OCI-LY7 (cell line): Measurements from ENCODE around the gene A2ML1.

Experiments
- CTCF ChIP-seq: fragments of 200-600 bp; sonication (generic); conservative IDR thresholded peaks from 2 replicates; pipeline ENCODE4 v1.5.1; 2014; ENCODE audit warnings: mild to moderate bottlenecking, antibody characterized with exemption, low read length, moderate library complexity, mixed read lengths
- EZH2phosphoT487 ChIP-seq: fragments of 200-600 bp; sonication (generic); IDR thresholded peaks from 2 replicates; pipeline ENCODE4 v1.6.1; 2018; ENCODE audit warnings: low read depth, borderline replicate concordance, mild to moderate bottlenecking, mixed run types, antibody characterized with exemption, low read length, moderate library complexity, mixed read lengths

- TF ChIP-seq CTCF (no peak), EZH2phosphoT487 (no peak)
Measured at GRCh38 chr12:8870586-8870985, 48.2 kb downstream of the A2ML1 start.
